ENCODE data around the gene CEBPE.

CEBPE gene

DNA sequence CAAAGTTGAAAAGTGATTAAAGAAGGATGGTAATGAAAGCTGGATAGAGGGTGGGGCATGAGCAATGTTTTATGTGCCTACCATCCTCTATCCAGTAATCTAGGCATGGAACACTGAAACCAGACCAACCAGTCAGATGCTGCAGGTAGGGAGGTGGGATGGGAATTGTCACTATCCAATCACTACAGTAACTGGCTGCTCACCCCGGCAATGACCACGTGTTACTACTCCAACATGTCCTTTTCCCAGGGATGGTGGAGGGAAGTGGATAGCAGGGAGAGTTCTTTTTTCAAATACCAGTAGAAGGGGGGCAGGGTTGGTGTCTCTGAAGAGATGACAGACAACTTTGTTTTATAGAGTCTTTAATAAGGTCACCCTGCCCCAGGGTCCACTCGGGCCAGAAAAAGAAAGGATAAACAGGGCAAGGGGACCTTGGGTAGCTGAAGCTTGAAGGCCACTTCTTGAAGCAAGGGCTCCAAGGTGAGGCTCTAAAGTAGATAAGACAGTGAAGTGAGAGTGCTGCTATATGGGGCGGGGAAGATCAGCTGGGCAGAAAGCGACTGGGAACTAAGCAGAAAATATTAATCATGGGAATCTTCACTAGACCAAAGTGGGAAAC, 47.0 kb downstream of the CEBPE start:
- DNase-seq = no peak

DNA sequence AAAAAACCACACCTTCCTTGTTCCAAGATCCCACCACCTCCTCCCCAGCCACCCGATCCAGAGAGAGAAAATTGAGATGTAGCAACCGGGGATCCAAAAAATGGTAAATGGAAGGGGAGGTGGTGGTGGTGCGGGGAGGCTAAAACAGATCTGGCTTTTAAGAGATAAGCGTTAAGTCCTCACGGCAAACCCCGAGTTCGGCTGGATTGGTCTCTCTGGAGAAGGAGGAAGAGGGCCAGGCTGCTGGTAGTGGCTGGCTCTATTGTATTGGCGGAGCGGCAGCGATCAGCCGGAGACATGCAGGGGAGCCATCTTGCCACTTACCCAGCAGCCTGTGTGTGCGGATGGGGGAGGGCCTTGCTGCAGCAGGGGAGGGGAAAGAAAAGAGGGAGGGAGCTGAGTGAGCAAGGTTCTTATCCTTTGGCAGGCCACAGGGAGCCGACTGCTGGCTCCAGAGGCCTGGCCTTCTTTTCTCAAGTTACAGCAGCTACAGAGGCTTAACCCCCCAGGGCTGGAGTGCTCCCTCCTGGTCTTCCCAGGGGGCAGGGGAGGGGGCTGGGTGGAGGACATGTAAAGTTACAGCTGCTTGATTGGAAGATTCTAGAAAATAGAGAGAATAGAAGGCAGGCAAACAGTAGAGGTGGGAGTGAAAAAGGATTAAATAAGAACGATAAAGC, 47.7 kb downstream of the CEBPE start:
- no peak for DNase-seq

DNA sequence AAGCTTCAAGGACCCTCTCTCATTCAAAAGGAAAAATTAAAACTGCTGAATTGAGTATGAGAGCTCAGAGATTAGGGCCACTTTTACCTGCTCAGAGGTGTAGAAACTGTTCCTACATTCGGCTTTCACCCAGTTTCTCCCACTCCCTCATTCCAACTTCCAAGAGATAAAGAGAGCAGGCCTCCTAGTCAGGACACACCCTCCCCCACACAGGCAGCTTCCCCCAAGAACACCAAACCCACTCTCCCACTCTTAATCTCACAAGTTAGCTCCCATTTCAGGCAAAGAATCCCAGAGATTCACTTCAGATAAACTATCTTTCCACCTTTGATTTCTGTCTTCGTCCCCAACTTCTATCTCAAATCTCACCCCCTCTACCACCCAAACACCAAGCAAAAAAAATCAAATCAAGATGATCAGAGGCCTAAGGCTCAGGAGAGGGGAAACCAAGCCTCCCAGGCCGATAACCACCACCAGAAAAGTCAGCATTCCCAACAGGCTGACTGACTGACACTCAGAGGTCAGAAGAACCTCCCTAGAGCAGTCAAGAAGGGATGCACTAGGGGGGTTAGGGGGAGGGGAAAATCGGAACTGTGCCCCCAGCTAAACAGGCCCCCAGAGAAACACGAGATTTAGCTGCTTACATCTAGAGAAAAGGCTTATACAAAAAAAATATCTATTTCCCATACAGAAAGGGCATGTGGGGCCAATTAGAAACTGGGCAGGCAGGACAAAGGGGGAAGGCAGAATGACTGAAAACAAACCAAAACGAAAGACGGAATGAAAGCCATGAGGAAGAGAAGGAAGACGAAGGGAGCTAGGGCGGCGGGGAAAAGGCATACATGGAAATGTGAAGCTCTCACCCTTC, 48.6 kb downstream of the CEBPE start:
- DNase-seq = no peak

DNA sequence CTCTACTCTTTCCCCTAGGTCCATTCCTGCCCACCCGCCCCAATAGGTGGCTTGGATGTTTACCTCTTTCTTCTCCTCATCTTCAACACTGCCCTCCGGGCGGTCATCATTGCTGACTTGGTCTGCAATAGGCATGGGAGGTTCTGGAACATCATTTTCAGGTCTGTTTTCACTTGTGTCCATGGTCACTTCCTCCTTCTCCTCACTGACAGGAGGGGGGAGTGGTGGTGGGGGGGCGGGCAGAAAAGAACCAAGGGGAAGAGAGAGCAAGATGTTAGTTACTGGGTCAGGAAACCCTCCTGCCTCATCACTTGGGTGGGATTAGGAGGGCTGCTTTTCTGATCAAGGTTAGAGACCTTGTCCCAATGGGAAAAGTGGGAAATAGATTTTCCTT, 49.6 kb downstream of the CEBPE start:
- DNase-seq = no peak

DNA sequence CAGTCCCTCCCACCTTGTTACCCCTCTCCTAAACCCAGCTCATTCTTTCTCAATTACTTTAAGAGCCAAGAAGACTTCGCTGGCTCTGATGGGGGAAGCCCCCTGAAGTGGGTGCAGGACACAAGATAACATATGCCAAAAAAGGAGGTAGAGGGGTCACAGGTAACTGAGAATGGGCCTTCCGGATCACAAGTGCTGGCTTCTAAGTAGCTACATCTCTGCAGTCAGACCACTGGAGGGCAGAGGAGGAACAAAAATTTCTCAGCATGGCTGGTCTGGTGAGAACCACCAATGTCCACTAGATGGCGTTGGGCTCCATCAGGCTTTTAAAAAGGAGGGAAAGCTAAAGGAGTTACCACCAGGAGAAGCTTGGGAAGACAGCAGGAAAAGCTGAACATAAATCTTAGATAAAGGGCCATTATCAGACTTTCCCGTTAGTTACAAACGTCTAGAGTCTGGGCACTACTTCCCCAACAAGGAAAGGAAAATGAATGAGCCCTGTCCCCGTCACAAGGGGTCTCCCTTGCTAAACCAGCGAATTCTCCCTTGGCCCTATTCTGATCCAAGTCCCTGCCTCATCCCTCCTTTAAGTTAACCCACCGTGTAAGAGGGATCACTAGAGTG, 50.2 kb downstream of the CEBPE start:
- no peak for DNase-seq

DNA sequence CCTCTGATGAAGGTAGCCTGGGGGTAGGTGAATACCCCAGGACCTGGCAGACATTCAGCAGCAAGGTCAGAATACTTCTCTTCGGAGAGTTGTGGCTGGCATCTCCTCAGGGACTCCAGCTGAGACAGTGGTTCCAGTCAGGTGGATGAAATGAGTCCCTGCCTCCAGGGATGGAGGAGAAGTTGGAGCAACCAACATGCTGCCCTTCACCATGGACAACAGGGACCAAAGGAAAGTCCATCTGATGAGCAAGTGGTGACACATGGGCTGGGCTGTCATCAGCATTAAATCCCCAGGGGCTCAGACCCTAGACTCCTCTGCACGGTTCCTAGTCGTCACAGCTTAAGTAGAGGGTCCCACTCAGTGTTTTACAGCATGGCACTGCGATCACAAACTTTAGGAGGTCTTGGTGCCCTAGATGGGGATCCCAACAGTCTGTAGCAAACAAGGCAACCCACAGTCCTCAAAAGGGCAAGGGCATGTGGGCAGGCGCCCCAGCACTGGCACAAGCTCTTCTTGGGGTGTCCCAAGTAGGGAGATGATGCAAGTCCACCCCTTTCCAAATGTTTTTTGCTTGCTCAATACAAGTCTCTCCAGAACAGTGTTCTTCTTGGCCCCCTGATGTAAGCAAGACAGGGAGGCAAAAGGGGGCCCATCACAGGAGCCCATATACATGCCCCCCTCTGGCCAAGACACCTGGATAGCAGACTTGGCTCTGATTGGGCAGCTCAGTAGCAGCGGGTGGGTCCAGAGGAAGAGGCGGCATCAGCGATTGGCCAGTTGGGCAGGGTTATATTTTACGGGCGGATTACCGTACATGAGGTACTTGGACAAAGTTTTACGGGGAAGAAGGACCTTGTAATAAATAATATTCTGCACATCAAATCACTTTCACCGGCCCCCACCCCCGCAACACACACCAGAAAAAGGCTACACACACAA, 50.9 kb downstream of the CEBPE start:
- no peak for DNase-seq

Data from NCI-H1694 treated with DMSO at 0.1 percent for 48 hours (cell line).